MM.1S (cell line): ENCODE measurements around the gene USP10.

ENCODE experiments used
- DNase-seq: peaks from one replicate; pipeline ENCODE4 v3.0.0-alpha.2; 2015
- H2AFZ ChIP-seq: fragments of 300-600 bp; sonication (generic); 2 replicates; pipeline ENCODE4 v1.6.0; 2016; ENCODE audit warnings: antibody characterized with exemption, low read length
- H3F3A ChIP-seq: fragments of 300-600 bp; sonication (generic); 2 replicates; pipeline ENCODE4 v1.6.1; 2016; ENCODE audit warnings: mild to moderate bottlenecking, antibody characterized with exemption, low read length, moderate library complexity, mixed read lengths; ENCODE audit not compliant: insufficient read depth
- H3K27ac ChIP-seq: fragments of 300-600 bp; sonication (generic); 2 replicates; pipeline ENCODE4 v1.5.1; 2016; ENCODE audit warnings: mild to moderate bottlenecking, low read length
- H3K27me3 ChIP-seq: fragments of 300-600 bp; sonication (generic); replicated peaks from 2 replicates; pipeline ENCODE4 v1.6.0; 2016; ENCODE audit warnings: low read length; ENCODE audit not compliant: insufficient read depth
- H3K36me3 ChIP-seq: fragments of 300-600 bp; sonication (generic); replicated peaks from 2 replicates; pipeline ENCODE4 v1.6.1; 2016; ENCODE audit warnings: mild to moderate bottlenecking, low read length, mixed read lengths; ENCODE audit not compliant: insufficient read depth
- H3K4me1 ChIP-seq: fragments of 300-600 bp; sonication (generic); 2 replicates; pipeline ENCODE4 v1.6.1; 2016; ENCODE audit warnings: low read length, mixed read lengths
- H3K4me2 ChIP-seq: fragments of 300-600 bp; sonication (generic); 2 replicates; pipeline ENCODE4 v1.6.0; 2016; ENCODE audit warnings: low read depth, low read length
- H3K4me3 ChIP-seq: fragments of 300-600 bp; sonication (generic); 2 replicates; pipeline ENCODE4 v1.5.1; 2016; ENCODE audit warnings: low read length, mixed read lengths
- H3K79me2 ChIP-seq: fragments of 300-600 bp; sonication (generic); 2 replicates; pipeline ENCODE4 v1.6.1; 2016; ENCODE audit warnings: mixed run types, low read length, mixed read lengths
- H3K9ac ChIP-seq: fragments of 300-600 bp; sonication (generic); 2 replicates; pipeline ENCODE4 v1.6.1; 2016; ENCODE audit warnings: low read length, mixed read lengths
- H3K9me2 ChIP-seq: fragments of 300-600 bp; sonication (generic); replicated peaks from 2 replicates; pipeline ENCODE4 v1.6.1; 2016; ENCODE audit warnings: mild to moderate bottlenecking, low read length, mixed read lengths; ENCODE audit not compliant: insufficient read depth
- H3K9me3 ChIP-seq: fragments of 300-600 bp; sonication (generic); replicated peaks from 2 replicates; pipeline ENCODE4 v1.6.1; 2016; ENCODE audit warnings: mild to moderate bottlenecking, low read length, mixed read lengths; ENCODE audit not compliant: insufficient read depth
- H4K20me1 ChIP-seq: fragments of 300-600 bp; sonication (generic); 2 replicates; pipeline ENCODE4 v1.6.1; 2016; ENCODE audit warnings: mild to moderate bottlenecking, low read length, moderate library complexity, mixed read lengths; ENCODE audit not compliant: insufficient read depth
- CTCF ChIP-seq: fragments of 300-600 bp; sonication (generic); IDR thresholded peaks from 2 replicates; pipeline ENCODE4 v1.5.1; 2016; ENCODE audit warnings: antibody characterized with exemption, low read length, mixed read lengths
- EZH2 ChIP-seq: fragments of 300-600 bp; sonication (generic); optimal IDR thresholded peaks from 2 replicates; pipeline ENCODE3; 2017; ENCODE audit warnings: low read depth, mild to moderate bottlenecking, antibody characterized with exemption, low read length, mixed read lengths
- EZH2phosphoT487 ChIP-seq: fragments of 300-600 bp; sonication (generic); IDR thresholded peaks from 2 replicates; pipeline ENCODE4 v1.6.1; 2018; ENCODE audit warnings: antibody characterized with exemption, low read length

Gene USP10

GRCh38 chr16:84673203-84673535 lies 26.6 kb upstream of the USP10 start:
- Histone ChIP-seq H3K79me2 (no peaks in the 10 kb centered on the region), H3K4me1 (no peaks in the 10 kb centered on the region), H3K9ac (no peak overlapping the region), H2AFZ (no peak overlapping the region), H3K4me2 (no peak overlapping the region), H3K9me2 (no peaks in the 10 kb centered on the region), H3K36me3 (no peaks in the 10 kb centered on the region), H3K9me3 (no peaks in the 10 kb centered on the region), H3F3A (no peaks in the 10 kb centered on the region), H3K4me3 (no peak overlapping the region), H3K27me3 (no peaks in the 10 kb centered on the region), H3K27ac (no peak overlapping the region), H4K20me1 (no peaks in the 10 kb centered on the region)
- no peak for DNase-seq
- no peak for TF ChIP-seq EZH2phosphoT487
- no peak for TF ChIP-seq EZH2
- no peak for TF ChIP-seq CTCF

GRCh38 chr16:84673561-84673960 lies 26.2 kb upstream of the USP10 start:
- TF ChIP-seq EZH2phosphoT487: no peak
- no peak for TF ChIP-seq EZH2
- no peak for TF ChIP-seq CTCF
- no peak overlapping the region for H3K4me2 ChIP-seq
- H4K20me1 ChIP-seq: no peaks in the 10 kb centered on the region
- H3K79me2 ChIP-seq: no peaks in the 10 kb centered on the region
- no peaks in the 10 kb centered on the region for H3K9me3 ChIP-seq
- H3K36me3 ChIP-seq: no peaks in the 10 kb centered on the region
- no peak for DNase-seq
- no peaks in the 10 kb centered on the region for H3K4me1 ChIP-seq
- H3K27me3 ChIP-seq: no peaks in the 10 kb centered on the region
- no peaks in the 10 kb centered on the region for H3K9me2 ChIP-seq
- no peak overlapping the region for H3K9ac ChIP-seq
- H2AFZ ChIP-seq: no peak overlapping the region
- no peaks in the 10 kb centered on the region for H3F3A ChIP-seq
- no peak overlapping the region for H3K4me3 ChIP-seq
- H3K27ac ChIP-seq: no peak overlapping the region

GRCh38 chr16:84675423-84675822 lies 24.4 kb upstream of the USP10 start:
- H2AFZ ChIP-seq: no peak overlapping the region
- TF ChIP-seq CTCF (no peak), EZH2 (no peak), EZH2phosphoT487 (no peak)
- H3K4me1 ChIP-seq: no peaks in the 10 kb centered on the region
- no peaks in the 10 kb centered on the region for H3K79me2 ChIP-seq
- no peaks in the 10 kb centered on the region for H3K9me3 ChIP-seq
- H3F3A ChIP-seq: no peaks in the 10 kb centered on the region
- no peaks in the 10 kb centered on the region for H3K27me3 ChIP-seq
- H3K4me3 ChIP-seq: no peak overlapping the region
- no peak overlapping the region for H3K4me2 ChIP-seq
- no peaks in the 10 kb centered on the region for H4K20me1 ChIP-seq
- H3K9me2 ChIP-seq: no peaks in the 10 kb centered on the region
- no peak overlapping the region for H3K9ac ChIP-seq
- H3K27ac ChIP-seq: no peak overlapping the region
- no peak for DNase-seq
- H3K36me3 ChIP-seq: no peaks in the 10 kb centered on the region
